DMS 273 treated with DMSO at 0.1 percent for 48 hours (cell line): ENCODE measurements around the gene FOXD4L5.
"Not testable (repeated sequence)": the region's sequence is repeated elsewhere in the genome, so short reads cannot be mapped to it uniquely, and the experiment has no call there.

Source experiments
- DNase-seq: peaks from one replicate; lab custom pipeline; 2025; lab: John Stamatoyannopoulos, UW

Gene FOXD4L5

DNA sequence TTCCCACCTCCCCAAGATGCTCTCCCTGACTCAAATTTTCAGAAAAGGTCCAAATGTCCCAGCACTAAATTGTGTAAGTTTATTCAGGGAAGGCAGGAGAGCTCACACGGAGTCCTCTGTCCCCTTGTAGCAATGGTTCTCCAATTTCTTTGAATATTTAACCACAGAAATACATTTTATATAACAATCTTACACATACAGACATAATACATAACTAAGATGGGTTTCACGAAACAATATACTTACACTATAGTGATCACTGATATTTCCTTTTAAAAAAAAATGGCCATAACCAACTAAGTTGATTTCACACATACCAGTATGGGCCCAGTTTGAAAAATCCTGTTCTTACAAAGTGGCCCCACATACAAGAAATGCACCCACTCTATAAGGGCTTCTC lies at the start of gene FOXD4L5:
Gene FOXD4L5, minus strand, starts transcription at position 101 of the 400 bp plus-strand sequence. CDS start 832 bp downstream, outside the sequence.
- not testable (repeated sequence) for DNase-seq

DNA sequence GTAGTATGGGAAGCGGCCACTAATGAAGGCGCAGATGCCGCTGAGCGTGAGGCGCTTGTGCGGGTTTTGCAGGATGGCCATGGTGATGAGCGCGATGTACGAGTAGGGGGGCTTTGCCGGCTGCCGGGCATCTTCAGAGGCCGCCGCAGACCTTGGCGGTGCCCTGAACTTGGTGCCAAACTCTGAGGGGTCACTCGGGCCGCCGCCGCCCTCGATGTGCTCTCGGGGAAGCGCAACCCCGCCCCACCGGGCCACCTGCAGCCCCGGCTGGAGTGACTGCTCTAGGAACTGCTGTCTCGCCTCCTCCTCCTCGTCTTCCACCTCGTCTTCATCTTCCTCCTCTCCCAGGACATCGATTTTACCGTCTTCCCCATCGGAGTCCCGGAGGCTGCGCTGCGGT lies 1.1 kb downstream of the FOXD4L5 start:
- not testable (repeated sequence) for DNase-seq

DNA sequence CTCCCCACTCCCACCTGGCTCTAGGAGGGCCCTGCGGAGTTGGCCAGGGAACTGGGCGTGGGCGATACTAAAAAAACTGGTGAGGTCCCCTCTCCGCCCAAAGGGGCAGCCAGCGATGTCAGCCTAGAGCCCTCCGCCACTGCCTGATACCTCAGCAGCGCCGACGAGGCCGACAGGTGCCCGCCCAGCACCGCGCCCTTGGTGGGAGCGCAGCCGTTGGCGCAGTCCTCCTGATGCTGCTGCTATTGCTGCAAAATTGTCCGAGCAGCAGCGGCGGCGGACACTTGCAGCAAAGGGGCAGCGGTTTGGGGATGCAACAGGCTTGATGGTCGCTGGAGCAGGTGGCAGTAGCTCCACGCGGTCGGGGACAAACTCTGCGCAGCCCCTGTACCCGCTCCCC lies 2.0 kb downstream of the FOXD4L5 start:
- DNase-seq, result not testable (repeated sequence)
